Panc1 (cell line): ENCODE data around the gene SH3BP2.

ENCODE experiments used
- CTCF ChIP-seq: fragments of 450-650 bp; IDR thresholded peaks from 2 replicates; pipeline ENCODE4 v1.5.1; 2017; ENCODE audit warnings: mild to moderate bottlenecking
- POLR2AphosphoS5 ChIP-seq: IDR thresholded peaks from 2 replicates; pipeline ENCODE4 v1.6.1; 2012; ENCODE audit warnings: mild to moderate bottlenecking, low read depth, low read length, moderate library complexity
- REST ChIP-seq, 2 experiments: IDR thresholded peaks; 2 replicates each; pipeline ENCODE4 v1.6.1; 2011 to 2012; ENCODE audit warnings: low read depth in 2 of 2, control low read depth in 1 of 2, low read length in 1 of 2, mild to moderate bottlenecking in 1 of 2, moderate library complexity in 1 of 2; ENCODE audit not compliant: insufficient read depth in 1 of 2
- SIN3A ChIP-seq: IDR thresholded peaks from 2 replicates; pipeline ENCODE4 v1.6.1; 2012; ENCODE audit warnings: low read depth, mild to moderate bottlenecking, low read length, moderate library complexity, borderline replicate concordance; ENCODE audit not compliant: insufficient read depth
- TCF7L2 ChIP-seq: IDR thresholded peaks from 2 replicates; pipeline ENCODE4 v1.6.1; 2011; ENCODE audit warnings: mild to moderate bottlenecking, low read depth, low read length, inconsistent platforms

DNA sequence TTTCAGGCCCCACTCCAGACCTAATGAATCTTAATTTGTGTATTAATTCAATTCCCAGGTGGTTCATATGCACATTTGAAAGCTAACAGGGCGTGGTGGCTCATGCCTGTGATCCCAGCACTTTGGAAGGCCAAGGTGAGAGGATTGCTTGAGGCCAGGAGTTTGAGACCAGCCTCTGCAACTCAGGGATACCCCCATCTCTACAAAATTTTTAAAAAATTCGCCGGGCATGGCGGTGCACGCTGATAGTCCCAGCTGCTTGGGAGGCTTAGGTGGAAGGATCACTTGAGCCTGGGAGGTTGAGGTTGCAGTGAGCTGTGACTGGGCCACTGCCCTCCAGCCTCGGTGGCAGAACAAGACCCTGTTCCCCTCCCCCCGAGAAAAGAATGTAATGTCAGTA is 82.0 kb downstream of the SH3BP2 start:
- no peak for TF ChIP-seq CTCF
- no peak for TF ChIP-seq POLR2AphosphoS5
- no peak for TF ChIP-seq REST (IDR thresholded peaks at IDR 0.05; ENCODE audit: insufficient read depth in 1 of 2, low read depth in 2 of 2, low read length in 1 of 2)
- no peak for TF ChIP-seq TCF7L2
- TF ChIP-seq SIN3A, result no peak
